Fibroblast of lung (primary cell): ENCODE results near the gene GALNT17. TPM values are rescaled to one million over a fixed set of nuclear protein-coding genes. Genes with fewer than 3 reads are reported as not detected.
"Not testable (repeated sequence)": the region's sequence is repeated elsewhere in the genome, so short reads cannot be mapped to it uniquely, and the experiment has no call there.

Experiments
- DNase-seq, 2 donors: peaks; one replicate each; pipeline versions ENCODE4 v3.0.0 to v3.0.0-alpha.2; 2010; ENCODE audit warnings: low read depth in 2 of 2
- H2AFZ ChIP-seq: 2 replicates; pipeline ENCODE4 v1.5.1; 2012; ENCODE audit warnings: low read length, control low read depth, inconsistent platforms
- H3K27ac ChIP-seq: 2 replicates; pipeline ENCODE4 v1.5.1; 2011; ENCODE audit warnings: low read length, control low read depth; ENCODE audit not compliant: insufficient read depth
- H3K27me3 ChIP-seq: 2 replicates; pipeline ENCODE4 v1.5.1; 2011; ENCODE audit warnings: mild to moderate bottlenecking, low read length; ENCODE audit not compliant: control insufficient read depth, insufficient read depth
- H3K36me3 ChIP-seq: 2 replicates; pipeline ENCODE4 v1.5.1; 2011; ENCODE audit warnings: low read length; ENCODE audit not compliant: control insufficient read depth, insufficient read depth
- H3K4me1 ChIP-seq: 2 replicates; pipeline ENCODE4 v1.5.1; 2011; ENCODE audit warnings: low read length; ENCODE audit not compliant: control insufficient read depth, insufficient read depth; ENCODE audit errors: extremely low read depth
- H3K4me2 ChIP-seq: 2 replicates; pipeline ENCODE4 v1.5.1; 2011; ENCODE audit warnings: low read length, control low read depth; ENCODE audit not compliant: insufficient read depth; ENCODE audit errors: extremely low read depth
- H3K4me3 ChIP-seq, 4 experiments: fragments of 200-600 bp in 1 of 4; sonication (generic) in 1 of 4; replicated peaks in 1 of 4; 2 replicates each; pipeline ENCODE4 v1.5.1; 2011 to 2016; ENCODE audit warnings: low read length in 4 of 4, low read depth in 3 of 4, mild to moderate bottlenecking in 3 of 4, control low read depth in 2 of 4, inconsistent platforms in 1 of 4, mixed read lengths in 1 of 4; ENCODE audit not compliant: insufficient read depth in 1 of 4; ENCODE audit errors: control extremely low read depth in 1 of 4
- H3K79me2 ChIP-seq: 2 replicates; pipeline ENCODE4 v1.5.1; 2012; ENCODE audit warnings: mild to moderate bottlenecking, low read length, inconsistent platforms; ENCODE audit not compliant: control insufficient read depth, insufficient read depth
- H3K9ac ChIP-seq: 2 replicates; pipeline ENCODE4 v1.5.1; 2011; ENCODE audit warnings: mild to moderate bottlenecking, low read length, control low read depth; ENCODE audit not compliant: insufficient read depth
- H3K9me3 ChIP-seq: 2 replicates; pipeline ENCODE4 v1.5.1; 2012; ENCODE audit warnings: low read depth, low read length; ENCODE audit not compliant: control insufficient read depth, insufficient read depth
- H4K20me1 ChIP-seq: 2 replicates; pipeline ENCODE4 v1.5.1; 2011; ENCODE audit warnings: low read length; ENCODE audit not compliant: control insufficient read depth, insufficient read depth; ENCODE audit errors: extremely low read depth
- CTCF ChIP-seq, 2 donors: IDR thresholded peaks in 1 of 2; conservative IDR thresholded peaks in 1 of 2; 1 replicate in 1 of 2; 2 replicates in 1 of 2; pipeline ENCODE4 v1.5.1; 2011 to 2012; ENCODE audit warnings: low read length in 2 of 2, control low read depth in 1 of 2, inconsistent platforms in 1 of 2, low read depth in 1 of 2, mild to moderate bottlenecking in 1 of 2
- EZH2 ChIP-seq: IDR thresholded peaks from 2 replicates; pipeline ENCODE4 v1.5.1; 2012; ENCODE audit warnings: low read length, control low read depth, mild to moderate bottlenecking; ENCODE audit errors: missing control alignments
- polyA plus RNA-seq, 2 donors: library from polyadenylated mRNA; depleted of rRNA in 1 of 2; stranded (reverse) in 1 of 2; unstranded in 1 of 2; fragments of >200 nt; gene quantifications; 2 replicates each; pipeline ENCODE4 v1.2.1, GENCODE V29; 2011 to 2012; ENCODE audit warnings: missing spikeins in 1 of 2
- total RNA-seq: library from RNA; depleted of rRNA; stranded (reverse); fragments of >200 nt; gene quantifications from 2 replicates; pipeline ENCODE4 v1.2.1, GENCODE V29; 2014

GALNT17 gene
- total and polyA plus RNA-seq, 2 donors (not counting 1 experiment from before 2014, with no cell fraction given), result under 0.01 TPM; not detected in 1

- H3K4me2 ChIP-seq, result no peak overlapping the region
- no peak overlapping the region for H2AFZ ChIP-seq
- TF ChIP-seq EZH2, result no peak
- no peak for TF ChIP-seq CTCF (conservative IDR thresholded peaks at IDR 0.05 in 1 of 2, IDR thresholded peaks at IDR 0.05 in 1 of 2; ENCODE audit: low read depth in 1 of 2, low read length in 2 of 2)
- H3K9me3 ChIP-seq, result no peaks in the 10 kb centered on the region
- H4K20me1 ChIP-seq, result no peaks in the 10 kb centered on the region
- no peaks in the 10 kb centered on the region for H3K36me3 ChIP-seq
- DNase-seq, result no peak
- no peaks in the 10 kb centered on the region for H3K4me1 ChIP-seq
- H3K27ac ChIP-seq, result no peak overlapping the region
- no peak overlapping the region for H3K9ac ChIP-seq
- H3K79me2 ChIP-seq, result no peaks in the 10 kb centered on the region
- no peaks in the 10 kb centered on the region for H3K27me3 ChIP-seq
- H3K4me3 ChIP-seq, result no peak overlapping the region
Measured at GRCh38 chr7:71580027-71580426, 448.1 kb downstream of the GALNT17 start.

- Histone ChIP-seq H3K4me3 (no peak overlapping the region), H3K9ac (no peak overlapping the region), H3K4me2 (no peak overlapping the region), H3K9me3 (no peaks in the 10 kb centered on the region), H2AFZ (no peak overlapping the region), H3K27me3 (no peaks in the 10 kb centered on the region), H3K79me2 (no peaks in the 10 kb centered on the region), H4K20me1 (no peaks in the 10 kb centered on the region), H3K4me1 (no peaks in the 10 kb centered on the region), H3K27ac (no peak overlapping the region), H3K36me3 (no peaks in the 10 kb centered on the region)
- DNase-seq, result no peak
- TF ChIP-seq EZH2, result no peak
- no peak for TF ChIP-seq CTCF (conservative IDR thresholded peaks at IDR 0.05 in 1 of 2, IDR thresholded peaks at IDR 0.05 in 1 of 2; ENCODE audit: low read depth in 1 of 2, low read length in 2 of 2)
Measured at GRCh38 chr7:71584256-71584655, 452.3 kb downstream of the GALNT17 start.

- H3K79me2 ChIP-seq, result no peaks in the 10 kb centered on the region
- H3K27ac ChIP-seq, result no peak overlapping the region
- no peak overlapping the region for H2AFZ ChIP-seq
- no peak overlapping the region for H3K9ac ChIP-seq
- no peaks in the 10 kb centered on the region for H4K20me1 ChIP-seq
- TF ChIP-seq CTCF (conservative IDR thresholded peaks at IDR 0.05 in 1 of 2, IDR thresholded peaks at IDR 0.05 in 1 of 2; ENCODE audit: low read depth in 1 of 2, low read length in 2 of 2) (no peak), EZH2 (no peak)
- H3K9me3 ChIP-seq, result no peaks in the 10 kb centered on the region
- no peak overlapping the region for H3K4me2 ChIP-seq
- DNase-seq, result no peak
- H3K27me3 ChIP-seq, result no peaks in the 10 kb centered on the region
- no peaks in the 10 kb centered on the region for H3K4me1 ChIP-seq
- H3K4me3 ChIP-seq, result no peak overlapping the region
- no peaks in the 10 kb centered on the region for H3K36me3 ChIP-seq
Measured at GRCh38 chr7:71591876-71592275, 459.9 kb downstream of the GALNT17 start.

- not testable (repeated sequence) for H3K4me3 ChIP-seq, H3K79me2 ChIP-seq, H2AFZ ChIP-seq, H3K4me2 ChIP-seq, H4K20me1 ChIP-seq, H3K36me3 ChIP-seq, DNase-seq, H3K27ac ChIP-seq, H3K9ac ChIP-seq, H3K4me1 ChIP-seq, H3K27me3 ChIP-seq, H3K9me3 ChIP-seq
Measured at GRCh38 chr7:71592388-71592787, 460.4 kb downstream of the GALNT17 start.
